Endothelial cell of umbilical vein (primary cell): ENCODE results near the gene STKLD1. TPM values are rescaled to one million over a fixed set of nuclear protein-coding genes. Genes with fewer than 3 reads are reported as not detected.
A peak's percentile ranks its signal among the peaks of the same experiment; 100 is the strongest.

Experiments used
- BruUV-seq: library from RNA; stranded (reverse); fragments of 400-500 nt; replicated peaks from 2 replicates; lab custom pipeline; 2021; lab: Mats Ljungman, UMichigan
- CTCF ChIA-PET: fragments of 300-600, 350-600 bp; sonication (Branson Sonifier 250); formaldehyde crosslinking; loops from one replicate; lab custom pipeline; 2021; ENCODE audit warnings: antibody characterized with exemption, inconsistent platforms; lab: Charles Lee
- POLR2A ChIA-PET: fragments of 300-600, 350-600 bp; sonication (Branson Sonifier 250); formaldehyde crosslinking; loops from one replicate; lab custom pipeline; 2021; ENCODE audit warnings: antibody characterized with exemption, inconsistent platforms; lab: Charles Lee
- DNase-seq: peaks from one replicate; pipeline ENCODE4 v3.0.0-alpha.2; 2011; ENCODE audit warnings: low read depth, low spot score
- FAIRE-seq: peaks from 2 replicates; lab custom pipeline; 2011; peaks lifted over from hg19 to GRCh38; lab: Jason Lieb, UNC
- H2AFZ ChIP-seq: 2 replicates; pipeline ENCODE4 v1.6.0; 2012; ENCODE audit warnings: low read depth, low read length, control low read depth, inconsistent platforms
- H3K27ac ChIP-seq: 2 replicates; pipeline ENCODE4 v1.5.1; 2011; ENCODE audit warnings: low read depth, mild to moderate bottlenecking, control low read depth, low read length, moderate library complexity; ENCODE audit not compliant: insufficient read depth
- H3K27me3 ChIP-seq, 2 experiments: 2 replicates each; pipeline versions ENCODE4 v1.6.0 to v1.6.1; 2011; ENCODE audit warnings: low read length in 2 of 2, mixed read lengths in 1 of 2; ENCODE audit not compliant: control insufficient read depth in 2 of 2, insufficient read depth in 2 of 2
- H3K36me3 ChIP-seq, 2 experiments: 2 replicates in 1 of 2; 3 replicates in 1 of 2; pipeline ENCODE4 v1.5.1; 2011; ENCODE audit warnings: low read length in 2 of 2, mild to moderate bottlenecking in 1 of 2, moderate library complexity in 1 of 2; ENCODE audit not compliant: control insufficient read depth in 2 of 2, insufficient read depth in 2 of 2; ENCODE audit errors: extremely low read depth in 1 of 2
- H3K4me1 ChIP-seq: 3 replicates; pipeline ENCODE4 v1.5.1; 2011; ENCODE audit warnings: mild to moderate bottlenecking, low read length; ENCODE audit not compliant: control insufficient read depth, insufficient read depth; ENCODE audit errors: extremely low read depth
- H3K4me2 ChIP-seq: 2 replicates; pipeline ENCODE4 v1.6.1; 2011; ENCODE audit warnings: low read length, control low read depth, mixed read lengths; ENCODE audit not compliant: insufficient read depth
- H3K4me3 ChIP-seq, 3 experiments: fragments of 200-600 bp in 1 of 3; sonication (generic), shearing (Covaris generic) in 1 of 3; replicated peaks in 1 of 3; 2 replicates each; pipeline ENCODE4 v1.5.1; 2011 to 2016; ENCODE audit warnings: control low read depth in 3 of 3, low read length in 3 of 3, mild to moderate bottlenecking in 2 of 3, inconsistent platforms in 1 of 3, low read depth in 1 of 3, moderate library complexity in 1 of 3; ENCODE audit not compliant: insufficient read depth in 1 of 3
- H3K79me2 ChIP-seq: 2 replicates; pipeline ENCODE4 v1.6.0; 2012; ENCODE audit warnings: low read length, inconsistent platforms; ENCODE audit not compliant: control insufficient read depth, insufficient read depth
- H3K9ac ChIP-seq: replicated peaks from 2 replicates; pipeline ENCODE3; 2011; ENCODE audit warnings: low read length, control low read depth; ENCODE audit not compliant: insufficient read depth; ENCODE audit errors: extremely low read depth
- H3K9me1 ChIP-seq: replicated peaks from 3 replicates; pipeline ENCODE4 v1.6.0; 2011; ENCODE audit warnings: mild to moderate bottlenecking, low read length; ENCODE audit not compliant: control insufficient read depth, insufficient read depth; ENCODE audit errors: extremely low read depth
- H3K9me3 ChIP-seq: replicated peaks from 2 replicates; pipeline ENCODE4 v1.5.1; 2012; ENCODE audit warnings: low read length, inconsistent platforms; ENCODE audit not compliant: control insufficient read depth, insufficient read depth
- H4K20me1 ChIP-seq: replicated peaks from 2 replicates; pipeline ENCODE3; 2011; ENCODE audit warnings: mild to moderate bottlenecking, low read length; ENCODE audit not compliant: control insufficient read depth, insufficient read depth; ENCODE audit errors: extremely low read depth
- CTCF ChIP-seq, 2 donors: IDR thresholded peaks; 1 replicate in 1 of 2; 2 replicates in 1 of 2; pipeline ENCODE4 v1.5.1; 2011; ENCODE audit warnings: low read length in 2 of 2, mild to moderate bottlenecking in 2 of 2, moderate library complexity in 2 of 2, control low read depth in 1 of 2, inconsistent platforms in 1 of 2, low read depth in 1 of 2; ENCODE audit not compliant: insufficient read depth in 1 of 2; ENCODE audit errors: extremely low read depth in 1 of 2
- EZH2 ChIP-seq: IDR thresholded peaks from 2 replicates; pipeline ENCODE4 v1.6.1; 2012; ENCODE audit warnings: borderline replicate concordance, low read depth, mild to moderate bottlenecking, moderate library complexity, low read length, inconsistent platforms; ENCODE audit not compliant: severe bottlenecking
- FOS ChIP-seq: IDR thresholded peaks from 2 replicates; pipeline ENCODE4 v1.6.1; 2011; ENCODE audit warnings: mild to moderate bottlenecking, low read length, moderate library complexity, borderline replicate concordance; ENCODE audit not compliant: insufficient read depth
- JUN ChIP-seq: IDR thresholded peaks from 2 replicates; pipeline ENCODE4 v1.6.1; 2011; ENCODE audit warnings: borderline replicate concordance, low read depth; ENCODE audit not compliant: insufficient read length, insufficient read depth
- MAX ChIP-seq: IDR thresholded peaks from 2 replicates; pipeline ENCODE4 v1.6.1; 2011; ENCODE audit not compliant: insufficient read depth, insufficient read length
- MYC ChIP-seq: IDR thresholded peaks from one replicate; pipeline ENCODE4 v1.6.1; 2011; ENCODE audit warnings: mild to moderate bottlenecking, low read depth, low read length
- POLR2A ChIP-seq: IDR thresholded peaks from 2 replicates; pipeline ENCODE4 v1.6.1; 2012; ENCODE audit warnings: low read depth, mild to moderate bottlenecking, control low read depth, low read length
- dilution Hi-C: fragments of 300-500 bp; cut with MboI; formaldehyde crosslinking; loops from one replicate; pipeline ENCODE4 v1.15.0; 2019; ENCODE audit warnings: low sequenced_read_pairs; ENCODE audit not compliant: extremely low pct_ligation_motif_present
- intact Hi-C: fragments of 100-400 bp; cut with micrococcal nuclease; formaldehyde crosslinking; loops from one replicate; pipeline ENCODE4 v1.10.0; 2022
- polyA plus RNA-seq, 4 experiments: library from polyadenylated mRNA; depleted of rRNA in 3 of 4; stranded (reverse) in 3 of 4; unstranded in 1 of 4; fragments of >200 nt; gene quantifications; 2 replicates each; pipeline versions ENCODE4 v1.2.1 to v1.2.3, GENCODE V29; 2011 to 2012; ENCODE audit warnings: missing spikeins in 1 of 4
- total RNA-seq: library from RNA; stranded (reverse); gene quantifications from 2 replicates; pipeline ENCODE4 v1.2.3, GENCODE V29; 2021

Gene STKLD1
- total and polyA plus RNA-seq, 2 donors (not counting 3 experiments of a cell fraction or from before 2014, with no cell fraction given) = 0.29 to 0.77 TPM

- peaks cover 40% of the 10 kb centered on the region for H3K79me2 ChIP-seq
- H2AFZ ChIP-seq = peak within 1 kb of the TSS; percentile 90
- no peaks in the 10 kb centered on the region for H3K9me3 ChIP-seq
- peak within 1 kb of the TSS; percentile 91 for H3K9ac ChIP-seq
- FAIRE-seq (peak; percentile 92), DNase-seq (peak; percentile 85)
- dilution Hi-C loops = no loop called here
- H4K20me1 ChIP-seq = no peaks in the 10 kb centered on the region
- CTCF ChIA-PET = interaction anchor here (0.8 kb wide), 1 partner anchor 88 kb away, joined by 3 read pairs; no protein-coding TSS in a partner anchor
- H3K27me3 ChIP-seq = no peaks in the 10 kb centered on the region
- BruUV-seq = TSS peak; percentile 57
- H3K4me2 ChIP-seq = peak within 1 kb of the TSS; percentile 93
- POLR2A ChIA-PET = no interaction called here
- H3K4me3 ChIP-seq = peak within 1 kb of the TSS; percentile 50 to 96 (median 96)
- H3K9me1 ChIP-seq = no peaks in the 10 kb centered on the region
- intact Hi-C loops = no loop called here
- peaks cover 6 to 13% of the 10 kb centered on the region in 2 experiments for H3K36me3 ChIP-seq
- peak; percentile 76 for TF ChIP-seq MYC
- no peak for TF ChIP-seq POLR2A
- peak; percentile 60 for TF ChIP-seq MAX
- TF ChIP-seq CTCF (IDR thresholded peaks at IDR 0.05; ENCODE audit: extremely low read depth in 1 of 2, insufficient read depth in 1 of 2, low read depth in 1 of 2, low read length in 2 of 2) = no peak
- TF ChIP-seq JUN = no peak
- TF ChIP-seq EZH2 = no peak
- no peak for TF ChIP-seq FOS
- peak within 1 kb of the TSS; percentile 74 for H3K27ac ChIP-seq
- H3K4me1 ChIP-seq = peaks cover 9% of the 10 kb centered on the region
These were observed 41.6 kb downstream of the STKLD1 start, which contains the start of gene REXO4 for GRCh38 chr9:133417541-133418461. Gene REXO4 (minus strand): TSS chr9:133418010. CDS start chr9:133417844, 166 bp downstream.
